Stimulated activated CD4-positive, alpha-beta T cell treated with anti-CD3 and anti-CD28 coated beads, Interleukin-12 subunit alpha, Interleukin-12 subunit beta, amount 100 ng/mL, for 24 hours (primary cell): ENCODE results near the gene SKOR2.

ENCODE experiments used
- DNase-seq, 2 experiments: peaks; one replicate each; pipeline ENCODE4 v3.0.0-alpha.2; 2020; ENCODE audit warnings: low read depth in 2 of 2

Gene SKOR2

GRCh38 chr18:47251289-47252120 is at the start of gene SKOR2:
SKOR2 (minus strand) TSS chr18:47251660; CDS start chr18:47249183, 2,477 bp downstream.
- DNase-seq: no peak

- no peak for DNase-seq
Observed at GRCh38 chr18:47296462-47296861, 45.0 kb upstream of the SKOR2 start.

- DNase-seq: no peak
Observed at GRCh38 chr18:47294801-47295200, 43.3 kb upstream of the SKOR2 start.

GRCh38 chr18:47288741-47289140 is 37.3 kb upstream of the SKOR2 start:
- DNase-seq: no peak

- DNase-seq: no peak
Observed at GRCh38 chr18:47287911-47288585, 36.6 kb upstream of the SKOR2 start.

- DNase-seq: no peak
Observed at GRCh38 chr18:47286776-47287410, 35.4 kb upstream of the SKOR2 start.

- no peak for DNase-seq
Observed at GRCh38 chr18:47285456-47285855, 34.0 kb upstream of the SKOR2 start.

GRCh38 chr18:47284721-47285395 is 33.4 kb upstream of the SKOR2 start:
- no peak for DNase-seq

- DNase-seq: no peak
Observed at GRCh38 chr18:47283476-47283875, 32.0 kb upstream of the SKOR2 start.

GRCh38 chr18:47280121-47280520 is 28.7 kb upstream of the SKOR2 start:
- no peak for DNase-seq

- DNase-seq: no peak
Observed at GRCh38 chr18:47274961-47275360, 23.5 kb upstream of the SKOR2 start.

- no peak for DNase-seq
Observed at GRCh38 chr18:47265197-47265596, 13.7 kb upstream of the SKOR2 start.

GRCh38 chr18:47264308-47264700 is 12.8 kb upstream of the SKOR2 start:
- DNase-seq: no peak

GRCh38 chr18:47263430-47264307 is 12.2 kb upstream of the SKOR2 start:
- no peak for DNase-seq

GRCh38 chr18:47263150-47263429 is 11.6 kb upstream of the SKOR2 start:
- no peak for DNase-seq

GRCh38 chr18:47262301-47263149 is 11.1 kb upstream of the SKOR2 start:
- DNase-seq: no peak

- DNase-seq: no peak
Observed at GRCh38 chr18:47261902-47262300, 10.4 kb upstream of the SKOR2 start.

- no peak for DNase-seq
Observed at GRCh38 chr18:47260924-47261701, 9.7 kb upstream of the SKOR2 start.

- no peak for DNase-seq
Observed at GRCh38 chr18:47260120-47260923, 8.9 kb upstream of the SKOR2 start.
